GM18508 (cell line): Measurements from ENCODE around the gene SMOC2.

ENCODE experiments used
- ATAC-seq: cut with Tn5 transposase; IDR thresholded peaks from one replicate; pipeline ENCODE4 v1.9.1; 2021; ENCODE audit warnings: moderate number of reproducible peaks; ENCODE audit not compliant: insufficient read depth, unreplicated experiment

SMOC2 gene

DNA sequence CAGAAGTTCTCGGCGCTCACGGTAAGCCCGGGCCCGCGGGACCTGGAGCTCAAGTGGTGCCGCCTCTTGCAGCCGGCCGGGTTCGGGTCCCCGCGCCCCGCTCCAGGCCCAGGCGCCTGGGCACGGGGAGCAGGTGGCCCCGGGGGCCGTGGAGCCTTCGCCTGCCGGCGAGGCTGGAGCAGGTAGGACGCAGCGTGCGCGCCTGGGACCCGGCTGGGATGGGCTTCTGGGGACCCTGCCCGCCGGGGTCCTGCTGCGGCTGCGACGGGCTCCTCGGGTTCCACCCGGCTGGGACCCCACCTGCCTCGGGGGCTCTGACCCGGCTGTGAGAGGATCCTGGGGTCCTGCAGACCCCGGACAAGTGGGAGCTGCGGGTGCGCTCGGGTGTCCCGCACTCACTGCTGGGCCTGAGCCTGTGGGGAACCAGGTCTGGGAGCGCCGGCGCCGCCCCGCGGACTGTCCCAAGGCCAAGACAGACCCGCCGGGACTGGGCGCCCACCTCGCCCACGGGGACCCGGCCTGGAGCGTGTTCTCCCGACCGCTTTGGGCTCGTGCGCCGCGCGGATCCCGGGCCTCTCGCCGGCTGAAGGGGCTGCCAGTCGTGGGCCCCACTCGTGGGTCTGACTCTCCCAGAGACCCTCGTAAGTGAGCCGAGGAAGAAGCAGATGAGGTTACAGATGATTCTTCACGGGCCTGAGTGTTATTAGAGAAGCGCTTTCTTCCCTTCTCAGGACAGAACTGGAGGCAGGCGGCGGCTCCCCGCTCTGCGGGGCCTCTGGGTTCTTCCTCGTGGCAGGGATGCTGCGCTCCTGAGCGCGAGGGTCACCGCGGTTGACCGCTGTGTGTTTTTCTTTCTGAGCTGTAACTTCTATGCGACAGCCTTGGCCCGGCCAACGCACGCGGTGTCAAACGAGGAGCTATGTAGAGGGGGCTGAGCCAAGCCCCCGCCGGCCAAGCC, 729 bp downstream of the SMOC2 start:
- ATAC-seq: no peak

DNA sequence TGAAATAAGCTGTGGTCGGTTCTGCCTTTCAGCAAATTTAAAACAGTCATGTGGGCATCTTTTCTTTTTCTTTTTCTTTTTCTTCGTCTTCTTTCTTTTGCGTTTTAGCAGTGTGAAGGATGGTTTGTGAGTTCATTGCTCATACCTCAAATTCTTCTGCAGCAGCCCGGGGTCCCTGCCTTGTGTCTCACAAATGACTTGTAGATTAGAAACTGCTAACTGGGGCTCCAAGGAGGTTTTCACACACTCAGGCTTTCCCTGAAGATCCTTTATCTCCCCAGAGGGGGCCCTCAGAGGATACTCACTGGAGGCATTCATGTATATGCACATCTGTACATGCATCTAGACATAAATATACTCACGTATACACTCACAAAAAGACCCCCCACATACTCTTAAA, 1.7 kb downstream of the SMOC2 start:
- ATAC-seq: no peak

DNA sequence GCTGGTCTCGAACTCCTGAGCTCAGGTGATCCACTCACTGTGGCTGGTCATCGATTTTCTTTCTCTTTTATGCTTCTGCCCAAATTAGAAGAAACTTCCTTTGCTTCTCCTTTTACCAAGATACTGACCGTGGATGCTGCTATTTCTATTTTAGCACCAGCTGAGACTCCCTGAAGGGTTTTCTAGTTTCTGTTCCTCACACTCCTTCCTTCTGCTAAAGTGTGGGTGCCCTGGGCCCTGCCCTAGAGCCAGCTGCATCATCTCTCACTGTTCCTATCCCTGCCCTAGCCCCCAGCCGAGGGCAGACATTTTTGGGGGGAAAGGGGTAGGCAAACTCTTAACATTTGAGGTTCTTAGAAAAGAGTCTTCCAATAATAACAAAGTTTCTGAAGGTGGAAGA, 6.3 kb downstream of the SMOC2 start:
- ATAC-seq: no peak

GRCh38 chr6:168447700-168448099, 6.7 kb downstream of the SMOC2 start:
- no peak for ATAC-seq

DNA sequence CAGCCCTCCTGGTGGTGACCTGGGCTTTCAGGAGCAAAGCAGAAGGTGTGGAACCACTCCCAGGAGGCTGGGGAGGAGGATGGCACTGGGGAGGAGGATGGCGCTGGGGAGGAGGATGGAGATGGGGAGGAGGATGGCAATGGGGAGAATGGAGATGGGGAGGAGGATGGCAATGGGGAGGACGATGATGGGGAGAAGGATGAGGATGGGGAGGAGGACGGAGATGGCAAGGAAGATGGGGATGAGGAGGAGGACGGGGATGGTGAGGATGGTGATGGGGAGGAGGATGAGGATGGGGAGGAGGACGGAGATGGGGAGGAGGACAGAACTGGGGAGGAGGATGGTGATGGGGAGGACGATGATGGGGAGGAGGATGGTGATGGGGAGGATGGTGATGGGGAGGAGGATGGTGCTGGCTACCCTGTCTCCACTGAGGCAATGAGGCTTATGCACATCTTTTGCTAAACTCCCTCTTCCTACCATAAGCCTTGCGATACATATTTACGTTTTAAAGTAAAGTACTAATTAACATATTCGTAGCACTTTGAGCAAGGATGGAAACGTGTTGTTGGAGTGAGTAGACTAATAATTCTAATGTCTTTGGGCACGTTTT, 7.4 kb downstream of the SMOC2 start:
- no peak for ATAC-seq

GRCh38 chr6:168450917-168451316, 9.9 kb downstream of the SMOC2 start:
- no peak for ATAC-seq

GRCh38 chr6:168451805-168452517, 11.0 kb downstream of the SMOC2 start:
- ATAC-seq: no peak

GRCh38 chr6:168452685-168453377, 11.8 kb downstream of the SMOC2 start:
- ATAC-seq: no peak

DNA sequence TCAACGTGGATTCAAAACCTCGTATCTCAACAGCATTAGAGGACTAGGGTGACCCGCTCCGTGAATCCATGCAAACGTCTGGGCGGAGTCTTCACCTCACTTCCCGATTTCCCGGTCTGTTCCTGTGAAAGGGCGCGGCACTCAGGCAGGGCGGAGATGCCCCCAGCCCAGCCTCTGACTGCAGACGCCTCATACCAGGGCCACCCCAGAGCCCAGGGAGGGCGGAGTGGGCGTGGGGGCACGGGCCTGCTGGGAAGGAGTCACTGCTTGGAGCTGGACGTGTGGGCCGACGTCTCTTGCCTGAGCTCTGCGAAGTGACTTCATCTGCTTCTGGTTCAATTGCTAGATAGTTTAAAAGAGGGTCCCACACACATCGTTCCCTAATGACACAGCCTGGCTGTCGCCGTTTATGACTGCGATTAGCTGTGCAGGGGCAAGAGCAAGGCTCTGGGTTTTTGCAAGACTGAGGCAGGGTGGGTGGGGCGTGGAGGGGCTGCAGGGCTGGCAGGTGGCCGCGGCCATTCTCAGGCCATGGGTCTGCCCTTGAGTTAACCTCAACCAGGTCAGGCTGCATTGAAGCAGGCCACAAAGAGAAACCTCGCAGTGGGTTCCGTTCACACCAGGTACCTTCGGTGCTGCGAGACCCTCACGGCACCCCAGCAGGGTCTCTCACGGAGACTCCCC, 15.0 kb downstream of the SMOC2 start:
- no peak for ATAC-seq

- ATAC-seq: no peak
Observed at GRCh38 chr6:168456907-168457652, 16.1 kb downstream of the SMOC2 start.

DNA sequence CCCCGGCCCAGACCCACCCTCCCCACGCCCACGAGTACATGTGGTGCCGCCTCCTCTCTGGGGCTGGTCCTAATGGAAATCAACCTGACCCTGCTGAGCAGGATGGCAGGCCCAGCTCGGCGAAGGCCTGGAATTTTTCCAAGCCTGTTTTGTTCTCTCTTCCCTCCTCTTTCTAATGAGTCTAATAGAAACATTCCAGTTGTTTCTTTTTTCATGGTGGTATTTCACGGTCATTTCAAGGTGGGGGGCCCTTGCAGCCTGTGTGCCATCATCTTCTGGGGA, 16.6 kb downstream of the SMOC2 start:
- no peak for ATAC-seq

DNA sequence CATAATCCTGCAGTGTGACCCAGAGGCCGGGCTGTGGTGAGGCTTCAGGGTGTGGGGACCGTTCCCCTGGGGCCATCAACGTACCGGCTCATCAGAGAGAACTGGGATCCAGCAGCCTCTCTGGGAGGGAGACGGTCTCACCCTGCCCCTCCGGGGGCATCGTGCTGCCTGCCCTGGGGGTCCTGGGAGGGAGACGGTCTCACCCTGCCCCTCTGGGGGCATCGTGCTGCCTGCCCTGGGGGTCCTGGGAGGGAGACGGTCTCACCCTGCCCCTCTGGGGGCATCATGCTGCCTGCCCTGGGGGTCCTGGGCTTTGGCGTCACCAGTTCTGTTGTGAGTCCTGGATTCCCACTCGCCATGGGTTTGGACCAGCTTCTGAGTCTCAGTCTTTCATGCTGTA, 17.1 kb downstream of the SMOC2 start:
- no peak for ATAC-seq

DNA sequence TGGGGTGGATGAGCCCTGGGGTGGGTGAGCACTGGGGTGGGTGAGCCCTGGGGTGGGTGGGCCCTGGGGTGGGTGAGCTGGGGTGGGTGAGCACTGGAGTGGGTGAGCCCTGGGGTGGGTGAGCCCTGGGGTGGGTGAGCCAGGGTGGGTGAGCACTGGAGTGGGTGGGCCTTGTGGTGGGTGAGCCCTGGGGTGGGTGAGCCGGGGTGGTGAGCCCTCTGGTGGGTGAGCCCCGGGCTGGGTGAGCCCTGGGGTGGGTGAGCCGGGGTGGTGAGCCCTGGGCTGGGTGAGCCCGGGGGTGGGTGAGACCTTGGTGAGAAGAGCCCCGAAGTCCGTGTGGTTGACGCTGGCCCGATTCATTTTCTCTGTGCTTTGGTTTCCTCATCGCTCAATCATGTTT, 18.6 kb downstream of the SMOC2 start:
- ATAC-seq: no peak

DNA sequence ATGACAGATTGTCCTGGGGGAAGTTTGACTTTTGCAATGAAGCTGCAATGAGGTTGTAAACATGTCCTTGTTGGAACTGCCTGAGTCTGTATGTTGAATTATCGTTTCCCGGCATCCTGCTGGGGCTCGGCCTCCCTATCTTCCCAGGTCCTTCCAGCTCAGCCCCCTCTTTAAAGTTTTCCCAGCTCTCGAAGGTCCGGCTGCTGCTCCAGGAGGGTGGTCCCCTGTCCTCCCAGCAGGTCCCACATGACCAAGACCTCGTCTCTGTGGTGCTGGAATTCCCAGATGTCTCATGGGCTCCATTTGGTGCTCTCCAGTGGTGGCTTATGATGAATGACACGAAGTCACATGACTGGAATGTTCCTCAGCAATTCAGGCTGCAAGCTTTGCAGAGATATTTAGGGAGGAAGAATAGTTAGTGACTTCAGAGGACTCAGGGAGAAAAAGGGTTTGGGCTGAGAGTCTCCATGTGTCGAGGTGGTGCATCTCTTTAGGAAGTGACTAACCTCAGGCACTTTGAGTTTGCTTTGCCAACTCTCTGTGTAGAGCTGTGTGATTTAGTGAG, 21.4 kb downstream of the SMOC2 start:
- no peak for ATAC-seq

DNA sequence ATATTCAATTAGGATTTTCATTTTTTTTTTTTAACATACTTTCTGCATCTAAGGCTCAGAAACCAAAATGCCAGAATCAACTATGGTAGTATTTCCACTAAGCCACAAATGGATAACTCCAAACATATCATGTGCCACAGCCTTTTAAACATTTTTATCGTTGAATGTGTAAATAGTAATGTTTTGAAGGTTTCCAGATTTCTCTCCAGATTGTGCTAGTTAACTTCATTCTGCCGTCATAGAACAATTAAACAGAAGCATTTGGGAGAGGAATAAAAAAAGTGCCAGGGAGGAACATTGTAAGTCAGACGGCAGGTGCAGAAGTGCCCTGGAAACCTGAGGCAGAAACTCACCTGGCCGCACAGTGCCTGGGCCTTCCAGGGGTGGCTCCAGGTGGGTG, 23.6 kb downstream of the SMOC2 start:
- ATAC-seq: no peak

- ATAC-seq: no peak
Observed at GRCh38 chr6:168468045-168468444, 27.1 kb downstream of the SMOC2 start.

GRCh38 chr6:168469521-168469920, 28.5 kb downstream of the SMOC2 start:
- no peak for ATAC-seq

- no peak for ATAC-seq
Observed at GRCh38 chr6:168469926-168470325, 28.9 kb downstream of the SMOC2 start.

- ATAC-seq: no peak
Observed at GRCh38 chr6:168472363-168472762, 31.4 kb downstream of the SMOC2 start.
